Hepatocyte (in vitro differentiated cells): ENCODE results near the gene NOC3L.

ENCODE experiments used
- EZH2 ChIP-seq: fragments of 200-600 bp; sonication (generic); IDR thresholded peaks from 2 replicates; pipeline ENCODE4 v1.6.1; 2016; ENCODE audit warnings: antibody characterized with exemption, mild to moderate bottlenecking, borderline replicate concordance
- TF ChIP-seq, protein P1 (sequence below): fragments of 200-600 bp; sonication (generic); IDR thresholded peaks from 2 replicates; pipeline ENCODE4 v1.5.1; 2016; ENCODE audit warnings: antibody characterized with exemption, mild to moderate bottlenecking; ENCODE audit not compliant: poor library complexity

- TF ChIP-seq, protein P1, sequence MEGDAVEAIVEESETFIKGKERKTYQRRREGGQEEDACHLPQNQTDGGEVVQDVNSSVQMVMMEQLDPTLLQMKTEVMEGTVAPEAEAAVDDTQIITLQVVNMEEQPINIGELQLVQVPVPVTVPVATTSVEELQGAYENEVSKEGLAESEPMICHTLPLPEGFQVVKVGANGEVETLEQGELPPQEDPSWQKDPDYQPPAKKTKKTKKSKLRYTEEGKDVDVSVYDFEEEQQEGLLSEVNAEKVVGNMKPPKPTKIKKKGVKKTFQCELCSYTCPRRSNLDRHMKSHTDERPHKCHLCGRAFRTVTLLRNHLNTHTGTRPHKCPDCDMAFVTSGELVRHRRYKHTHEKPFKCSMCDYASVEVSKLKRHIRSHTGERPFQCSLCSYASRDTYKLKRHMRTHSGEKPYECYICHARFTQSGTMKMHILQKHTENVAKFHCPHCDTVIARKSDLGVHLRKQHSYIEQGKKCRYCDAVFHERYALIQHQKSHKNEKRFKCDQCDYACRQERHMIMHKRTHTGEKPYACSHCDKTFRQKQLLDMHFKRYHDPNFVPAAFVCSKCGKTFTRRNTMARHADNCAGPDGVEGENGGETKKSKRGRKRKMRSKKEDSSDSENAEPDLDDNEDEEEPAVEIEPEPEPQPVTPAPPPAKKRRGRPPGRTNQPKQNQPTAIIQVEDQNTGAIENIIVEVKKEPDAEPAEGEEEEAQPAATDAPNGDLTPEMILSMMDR = no peak
- TF ChIP-seq EZH2 = no peak
Observed at GRCh38 chr10:94299417-94299816, 63.3 kb downstream of the NOC3L start.
